Upper lobe of left lung (tissue), 4 donors: ENCODE measurements around the gene CD82.

Experiments
- EP300 ChIP-seq, 4 donors: sonication (generic); formaldehyde crosslinking; IDR thresholded peaks; one replicate each; pipeline ENCODE4 v1.5.1; 2017; ENCODE audit warnings: antibody characterized with exemption in 4 of 4, control low read depth in 2 of 4
- POLR2A ChIP-seq, 4 donors: fragments of 450-650 bp; IDR thresholded peaks; one replicate each; pipeline ENCODE4 v1.5.1; 2016 to 2017; ENCODE audit warnings: antibody characterized with exemption in 4 of 4, mild to moderate bottlenecking in 2 of 4
- POLR2AphosphoS5 ChIP-seq, 2 donors: sonication (generic); formaldehyde crosslinking; IDR thresholded peaks; one replicate each; pipeline ENCODE4 v1.5.1; 2017; ENCODE audit warnings: antibody characterized with exemption in 2 of 2
- TF ChIP-seq, protein P1 (sequence below), 6 experiments: fragments of 450-650 bp in 4 of 6; fragments of 200-600 bp in 2 of 6; sonication (generic) in 2 of 6; IDR thresholded peaks; one replicate each; pipeline ENCODE4 v1.5.1; 2016 to 2019; ENCODE audit warnings: antibody characterized with exemption in 6 of 6

GRCh38 chr11:44611088-44611487 lies 45.6 kb downstream of the CD82 start:
- TF ChIP-seq, protein P1, sequence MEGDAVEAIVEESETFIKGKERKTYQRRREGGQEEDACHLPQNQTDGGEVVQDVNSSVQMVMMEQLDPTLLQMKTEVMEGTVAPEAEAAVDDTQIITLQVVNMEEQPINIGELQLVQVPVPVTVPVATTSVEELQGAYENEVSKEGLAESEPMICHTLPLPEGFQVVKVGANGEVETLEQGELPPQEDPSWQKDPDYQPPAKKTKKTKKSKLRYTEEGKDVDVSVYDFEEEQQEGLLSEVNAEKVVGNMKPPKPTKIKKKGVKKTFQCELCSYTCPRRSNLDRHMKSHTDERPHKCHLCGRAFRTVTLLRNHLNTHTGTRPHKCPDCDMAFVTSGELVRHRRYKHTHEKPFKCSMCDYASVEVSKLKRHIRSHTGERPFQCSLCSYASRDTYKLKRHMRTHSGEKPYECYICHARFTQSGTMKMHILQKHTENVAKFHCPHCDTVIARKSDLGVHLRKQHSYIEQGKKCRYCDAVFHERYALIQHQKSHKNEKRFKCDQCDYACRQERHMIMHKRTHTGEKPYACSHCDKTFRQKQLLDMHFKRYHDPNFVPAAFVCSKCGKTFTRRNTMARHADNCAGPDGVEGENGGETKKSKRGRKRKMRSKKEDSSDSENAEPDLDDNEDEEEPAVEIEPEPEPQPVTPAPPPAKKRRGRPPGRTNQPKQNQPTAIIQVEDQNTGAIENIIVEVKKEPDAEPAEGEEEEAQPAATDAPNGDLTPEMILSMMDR (IDR thresholded peaks at IDR 0.05), result no peak
- TF ChIP-seq POLR2A (IDR thresholded peaks at IDR 0.05) (no peak), POLR2AphosphoS5 (IDR thresholded peaks at IDR 0.05) (no peak), EP300 (IDR thresholded peaks at IDR 0.05) (no peak)
